ENCODE data around the gene ZNF648. TPM values are rescaled to one million over a fixed set of nuclear protein-coding genes. Genes with fewer than 3 reads are reported as not detected.
A peak's percentile ranks its signal among the peaks of the same experiment; 100 is the strongest.

ZNF648 gene
- total RNA-seq, 6 experiments from 2014 or later: 0.35 to 1.5 (median 0.57) TPM

DNA sequence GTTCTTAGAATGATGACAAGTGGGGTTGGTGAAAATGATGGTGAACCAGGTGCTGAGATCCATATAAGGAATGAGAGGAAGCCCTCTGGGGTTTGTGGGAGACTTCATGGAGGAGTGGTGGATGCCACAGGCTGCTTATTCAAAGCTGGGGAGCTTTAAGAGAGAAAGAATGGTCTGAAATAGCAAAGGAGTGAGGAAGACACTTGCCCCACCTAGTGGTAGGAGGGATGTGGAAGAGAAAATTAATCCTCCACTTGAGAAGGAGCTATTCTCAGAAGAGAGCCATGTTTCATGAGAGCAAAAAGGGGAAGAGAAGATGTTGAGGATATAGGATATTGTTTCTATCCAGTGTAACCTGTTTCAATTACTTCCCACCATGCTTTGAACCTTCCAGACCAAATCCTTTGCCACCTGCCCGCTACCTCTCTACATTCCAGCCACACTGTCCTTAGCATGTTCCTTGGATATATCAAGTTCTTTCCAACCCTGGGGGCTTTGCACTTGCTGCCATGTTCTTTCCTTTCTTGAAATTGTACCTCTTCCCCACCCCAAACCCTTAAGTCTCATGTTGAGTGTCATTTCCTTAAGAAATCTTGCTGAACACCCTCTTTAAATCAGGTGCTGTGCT is 19.6 kb upstream of the ZNF648 start:
- no peak overlapping the region for H3K4me3 ChIP-seq
- peak in 3 of 4 donors; percentile 17 to 47 (median 46) for ATAC-seq
- no peaks in the 10 kb centered on the region for H3K9me3 ChIP-seq
- H3K36me3 ChIP-seq: no peaks in the 10 kb centered on the region
- intact Hi-C loops (cut with DNase I): loop anchor here in 1 of 2 donors (10.0 kb wide), 1 partner anchor 324 kb away; the partner anchor contains the start of gene TEDDM1
- TF ChIP-seq, protein P1, sequence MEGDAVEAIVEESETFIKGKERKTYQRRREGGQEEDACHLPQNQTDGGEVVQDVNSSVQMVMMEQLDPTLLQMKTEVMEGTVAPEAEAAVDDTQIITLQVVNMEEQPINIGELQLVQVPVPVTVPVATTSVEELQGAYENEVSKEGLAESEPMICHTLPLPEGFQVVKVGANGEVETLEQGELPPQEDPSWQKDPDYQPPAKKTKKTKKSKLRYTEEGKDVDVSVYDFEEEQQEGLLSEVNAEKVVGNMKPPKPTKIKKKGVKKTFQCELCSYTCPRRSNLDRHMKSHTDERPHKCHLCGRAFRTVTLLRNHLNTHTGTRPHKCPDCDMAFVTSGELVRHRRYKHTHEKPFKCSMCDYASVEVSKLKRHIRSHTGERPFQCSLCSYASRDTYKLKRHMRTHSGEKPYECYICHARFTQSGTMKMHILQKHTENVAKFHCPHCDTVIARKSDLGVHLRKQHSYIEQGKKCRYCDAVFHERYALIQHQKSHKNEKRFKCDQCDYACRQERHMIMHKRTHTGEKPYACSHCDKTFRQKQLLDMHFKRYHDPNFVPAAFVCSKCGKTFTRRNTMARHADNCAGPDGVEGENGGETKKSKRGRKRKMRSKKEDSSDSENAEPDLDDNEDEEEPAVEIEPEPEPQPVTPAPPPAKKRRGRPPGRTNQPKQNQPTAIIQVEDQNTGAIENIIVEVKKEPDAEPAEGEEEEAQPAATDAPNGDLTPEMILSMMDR (IDR thresholded peaks at IDR 0.05): peak; percentile 46 to 64 (median 60)
- TF ChIP-seq POLR2A (IDR thresholded peaks at IDR 0.05): no peak
- peaks cover 0 to 5% (median 1%) of the 10 kb centered on the region in 4 donors for H3K4me1 ChIP-seq
- WGBS (ENCODE audit: insufficient coverage, low coverage, low lambda C conversion rate, missing lambda C conversion rate): 100% methylated on average over 1 of the region's 1 CpG
- H3K27ac ChIP-seq: no peak overlapping the region
- DNase-seq: no peak
- no peaks in the 10 kb centered on the region for H3K27me3 ChIP-seq

DNA sequence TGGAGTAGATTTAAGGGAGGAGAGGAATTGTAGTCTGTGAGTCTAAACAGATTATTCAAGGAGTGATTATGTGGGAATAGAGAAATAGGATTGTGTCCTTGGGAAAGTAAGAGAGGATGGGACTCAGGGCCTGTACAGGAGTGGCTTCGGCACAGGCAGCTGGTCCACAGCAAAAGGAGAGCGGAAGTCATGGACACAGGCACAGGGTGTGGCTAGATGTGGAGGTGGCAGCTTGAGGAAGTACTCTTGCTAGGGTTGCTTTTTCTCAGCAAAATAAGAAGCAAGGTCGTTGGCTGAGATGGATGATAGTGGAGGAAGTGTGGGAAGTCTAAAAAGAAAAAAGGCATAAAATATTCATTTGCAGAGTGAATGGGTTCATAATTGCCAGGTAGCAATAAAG is 18.5 kb upstream of the ZNF648 start:
- no peaks in the 10 kb centered on the region for H3K27me3 ChIP-seq
- H3K4me3 ChIP-seq: no peak overlapping the region
- intact Hi-C loops (cut with DNase I): loop anchor here in 1 of 2 donors (10.0 kb wide), 1 partner anchor 325 kb away; the partner anchor contains the start of gene TEDDM1
- H3K9me3 ChIP-seq: no peaks in the 10 kb centered on the region
- no peak for TF ChIP-seq POLR2A (IDR thresholded peaks at IDR 0.05)
- TF ChIP-seq, protein P1 (IDR thresholded peaks at IDR 0.05): no peak
- H3K27ac ChIP-seq: no peak overlapping the region
- DNase-seq (no peak), ATAC-seq (no peak)
- H3K4me1 ChIP-seq: peaks cover 0 to 5% (median 1%) of the 10 kb centered on the region in 4 donors
- WGBS (ENCODE audit: insufficient coverage, low coverage, low lambda C conversion rate, missing lambda C conversion rate): 65% methylated on average over 3 of the region's 3 CpGs
- H3K36me3 ChIP-seq: no peaks in the 10 kb centered on the region

DNA sequence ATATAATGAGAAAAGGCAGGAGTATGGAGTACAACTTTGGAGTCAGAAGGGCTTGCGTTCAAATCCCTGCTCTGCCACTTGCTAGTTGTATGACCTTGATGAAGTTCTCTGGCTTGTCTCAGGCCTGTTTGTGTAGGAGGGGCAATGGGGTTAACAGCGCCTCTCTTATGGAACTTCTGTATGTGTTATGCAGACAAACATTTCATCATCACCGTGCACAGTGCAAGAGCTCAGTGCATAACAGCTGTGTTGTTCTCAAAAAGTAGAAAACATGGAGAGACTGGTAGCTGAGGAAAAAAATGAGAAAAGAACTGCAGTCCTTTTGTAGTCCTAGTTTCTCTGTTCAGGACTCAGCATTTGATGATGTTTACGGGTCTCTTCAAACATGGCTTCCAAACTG is 10.4 kb upstream of the ZNF648 start:
- TF ChIP-seq, protein P1 (IDR thresholded peaks at IDR 0.05): no peak
- no peak for TF ChIP-seq POLR2A (IDR thresholded peaks at IDR 0.05)
- DNase-seq (no peak), ATAC-seq (no peak)
- H3K9me3 ChIP-seq: no peaks in the 10 kb centered on the region
- no peaks in the 10 kb centered on the region for H3K36me3 ChIP-seq
- no peak overlapping the region for H3K4me3 ChIP-seq
- no peaks in the 10 kb centered on the region for H3K27me3 ChIP-seq
- intact Hi-C loops (cut with DNase I): no loop called here
- WGBS (ENCODE audit: insufficient coverage, low coverage, low lambda C conversion rate, missing lambda C conversion rate): 93% methylated on average over 3 of the region's 4 CpGs
- no peak overlapping the region for H3K27ac ChIP-seq
- H3K4me1 ChIP-seq: no peaks in the 10 kb centered on the region

DNA sequence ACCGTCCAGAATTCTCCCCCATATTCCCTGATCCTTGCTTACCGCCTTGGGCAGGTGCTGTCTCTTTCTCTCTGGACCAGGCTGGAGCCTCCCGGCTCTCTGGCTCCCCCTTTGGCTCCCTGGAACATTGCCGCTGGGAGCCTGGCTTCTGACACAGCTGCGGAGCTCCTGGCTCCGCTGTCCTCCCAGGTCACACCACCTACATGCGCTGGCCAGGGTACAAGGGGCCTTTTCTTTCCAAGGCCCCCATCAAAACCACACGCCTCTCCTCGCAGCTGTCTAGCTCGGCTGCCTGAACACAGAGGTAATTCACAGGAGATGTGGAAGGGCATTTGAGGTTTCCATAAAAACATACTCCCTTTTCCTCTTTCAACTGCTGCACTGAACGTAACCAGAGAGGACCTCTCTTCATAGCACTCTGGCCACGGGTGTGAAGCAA is 7.5 kb upstream of the ZNF648 start:
- H3K9me3 ChIP-seq: no peaks in the 10 kb centered on the region
- ATAC-seq (peak; percentile 67 to 92 (median 88)), DNase-seq (peak; percentile 43 to 62 (median 54))
- intact Hi-C loops (cut with DNase I): no loop called here
- H3K36me3 ChIP-seq: no peaks in the 10 kb centered on the region
- H3K27ac ChIP-seq: no peak overlapping the region
- no peak overlapping the region for H3K4me3 ChIP-seq
- no peaks in the 10 kb centered on the region for H3K4me1 ChIP-seq
- no peaks in the 10 kb centered on the region for H3K27me3 ChIP-seq
- WGBS (ENCODE audit: insufficient coverage, low coverage, low lambda C conversion rate, missing lambda C conversion rate): 69% methylated on average over 6 of the region's 12 CpGs
- TF ChIP-seq, protein P1 (IDR thresholded peaks at IDR 0.05): peak in 3 of 4 donors; percentile 30 to 64 (median 51)
- TF ChIP-seq POLR2A (IDR thresholded peaks at IDR 0.05): no peak
